Activated B cell treated with CpG ODN at 0.5 μM for 24 hours (primary cell): Measurements from ENCODE around the gene DAD1. TPM values are rescaled to one million over a fixed set of nuclear protein-coding genes. Genes with fewer than 3 reads are reported as not detected.

ENCODE experiments used
- ATAC-seq: fragments of 200-7000 bp; cut with Tn5 transposase; one replicate; pipeline ENCODE4 v1.10.0; 2021; ENCODE audit warnings: low read depth, mild to moderate bottlenecking, moderate library complexity
- CTCF ChIA-PET: fragments of 350-600 bp; sonication (Branson Sonifier 250); formaldehyde crosslinking; loops from one replicate; lab custom pipeline; 2021; ENCODE audit warnings: antibody characterized with exemption; lab: Charles Lee
- POLR2A ChIA-PET: fragments of 350-600 bp; sonication (Branson Sonifier 250); formaldehyde crosslinking; loops from one replicate; lab custom pipeline; 2021; ENCODE audit warnings: antibody characterized with exemption; lab: Charles Lee
- DNase-seq: peaks from one replicate; pipeline ENCODE4 v3.0.0; 2022
- H3K27ac Mint-ChIP-seq: one replicate; pipeline ENCODE4 v1.8.0; 2020; ENCODE audit warnings: mixed read lengths
- H3K27me3 Mint-ChIP-seq: one replicate; pipeline ENCODE4 v1.8.0; 2021; ENCODE audit warnings: mixed read lengths
- H3K36me3 Mint-ChIP-seq: one replicate; pipeline ENCODE4 v1.8.0; 2021; ENCODE audit warnings: low read depth, mixed read lengths
- H3K4me1 Mint-ChIP-seq: one replicate; pipeline ENCODE4 v1.8.0; 2021; ENCODE audit warnings: mixed read lengths
- H3K4me3 Mint-ChIP-seq: one replicate; pipeline ENCODE4 v1.8.0; 2020; ENCODE audit warnings: mild to moderate bottlenecking, mixed read lengths
- H3K9me3 Mint-ChIP-seq: one replicate; pipeline ENCODE4 v1.8.0; 2020; ENCODE audit warnings: mixed read lengths
- CTCF ChIP-seq: fragments of 200-600 bp; IDR thresholded peaks from one replicate; pipeline ENCODE4 v1.8.0; 2022; ENCODE audit warnings: antibody characterized with exemption, mild to moderate bottlenecking
- intact Hi-C: fragments of 100-400 bp; cut with micrococcal nuclease; formaldehyde crosslinking; loops from one replicate; pipeline ENCODE4 v1.15.1; 2024
- total RNA-seq: library from RNA; stranded (reverse); gene quantifications from 2 replicates; pipeline ENCODE4 v1.2.3, GENCODE V29; 2022

DAD1 gene
- total RNA-seq, 1 donor from 2014 or later, result 123 TPM

- CTCF ChIA-PET, result interaction anchor here (1.0 to 2.0 kb wide), 2 partner anchors 9 to 16 kb away, joined by 5 to 7 read pairs; no protein-coding TSS in a partner anchor
- ATAC-seq, result no peak
- peaks cover 72% of the 10 kb centered on the region for H3K4me1 Mint-ChIP-seq
These were observed 48.1 kb downstream of the DAD1 start for GRCh38 chr14:22540811-22541360.

GRCh38 chr14:22540293-22540692 lies 48.7 kb downstream of the DAD1 start:
- Mint-ChIP-seq H3K4me1 (peaks cover 70% of the 10 kb centered on the region), H3K27ac (peak overlapping the region; percentile 76), H3K36me3 (peaks cover 9% of the 10 kb centered on the region), H3K27me3 (no peaks in the 10 kb centered on the region), H3K4me3 (no peak overlapping the region), H3K9me3 (no peaks in the 10 kb centered on the region)
- no peak for DNase-seq
- TF ChIP-seq CTCF, result no peak
- ChIA-PET CTCF (interaction anchor here (2.0 kb wide), 1 partner anchor 16 kb away, joined by 7 read pairs; no protein-coding TSS in a partner anchor), POLR2A (interaction anchor here (1.3 to 5.9 kb wide), 5 partner anchors 8 to 60 kb away, joined by 3 to 52 read pairs (median 17); no protein-coding TSS in a partner anchor)
- no peak for ATAC-seq
- intact Hi-C loops, result no loop called here

More at GRCh38 chr14:22540811-22541360, 48.1 kb downstream of the DAD1 start:
- Mint-ChIP-seq H3K27ac (no peak overlapping the region), H3K27me3 (no peaks in the 10 kb centered on the region), H3K4me3 (no peak overlapping the region), H3K9me3 (no peaks in the 10 kb centered on the region), H3K36me3 (peaks cover 9% of the 10 kb centered on the region)
- intact Hi-C loops, result no loop called here
- POLR2A ChIA-PET, result interaction anchor here (1.3 to 5.9 kb wide), 6 partner anchors 9 to 29 kb away, joined by 3 to 52 read pairs (median 4); no protein-coding TSS in a partner anchor
- no peak for DNase-seq
- TF ChIP-seq CTCF, result no peak

- H3K36me3 Mint-ChIP-seq, result peaks cover 9% of the 10 kb centered on the region
- no peak for DNase-seq
- intact Hi-C loops, result no loop called here
These were observed 49.2 kb downstream of the DAD1 start for GRCh38 chr14:22539831-22540230.

GRCh38 chr14:22538671-22539228 lies 50.3 kb downstream of the DAD1 start:
- Mint-ChIP-seq H3K9me3 (no peaks in the 10 kb centered on the region), H3K36me3 (peaks cover 9% of the 10 kb centered on the region), H3K27me3 (no peaks in the 10 kb centered on the region), H3K4me3 (no peak overlapping the region), H3K4me1 (peaks cover 68% of the 10 kb centered on the region), H3K27ac (peak overlapping the region; percentile 15)
- ChIA-PET POLR2A (interaction anchor here (0.8 to 5.9 kb wide), 8 partner anchors 8 to 59 kb away, joined by 3 to 52 read pairs (median 4); no protein-coding TSS in a partner anchor), CTCF (interaction anchor here (1.0 to 1.9 kb wide), 5 partner anchors 8 to 61 kb away, joined by 3 to 6 read pairs (median 4); no protein-coding TSS in a partner anchor)
- DNase-seq (no peak), ATAC-seq (no peak)
- no peak for TF ChIP-seq CTCF
- intact Hi-C loops, result no loop called here

More at GRCh38 chr14:22539831-22540230, 49.2 kb downstream of the DAD1 start:
- ChIA-PET POLR2A (interaction anchor here (1.3 to 5.9 kb wide), 5 partner anchors 8 to 60 kb away, joined by 3 to 52 read pairs (median 17); no protein-coding TSS in a partner anchor), CTCF (interaction anchor here (2.0 kb wide), 1 partner anchor 17 kb away, joined by 7 read pairs; no protein-coding TSS in a partner anchor)
- Mint-ChIP-seq H3K4me3 (no peak overlapping the region), H3K9me3 (no peaks in the 10 kb centered on the region), H3K27me3 (no peaks in the 10 kb centered on the region), H3K4me1 (peaks cover 70% of the 10 kb centered on the region), H3K27ac (peak overlapping the region; percentile 76)
- ATAC-seq, result no peak
- no peak for TF ChIP-seq CTCF
